Right lung (tissue), 5 donors: ENCODE measurements around the gene PARP15. TPM values are rescaled to one million over a fixed set of nuclear protein-coding genes. Genes with fewer than 3 reads are reported as not detected.
"Not testable (repeated sequence)": the region's sequence is repeated elsewhere in the genome, so short reads cannot be mapped to it uniquely, and the experiment has no call there.

Experiments used
- DNase-seq, 2 donors: peaks; one replicate each; pipeline ENCODE4 v3.0.0-alpha.2; 2013
- polyA plus RNA-seq, 5 donors: library from polyadenylated mRNA; unstranded; fragments of 120-200 nt; gene quantifications; one replicate each; pipeline versions ENCODE4 v1.2.1 to v1.2.3, GENCODE V29; 2013; ENCODE audit warnings: inconsistent platforms in 1 of 5, low replicate concordance in 1 of 5; ENCODE audit not compliant: insufficient read length in 5 of 5, insufficient read depth in 1 of 5

Gene PARP15
- polyA plus RNA-seq, 5 donors = 0.74 to 1.1 (median 1.0) TPM

DNA sequence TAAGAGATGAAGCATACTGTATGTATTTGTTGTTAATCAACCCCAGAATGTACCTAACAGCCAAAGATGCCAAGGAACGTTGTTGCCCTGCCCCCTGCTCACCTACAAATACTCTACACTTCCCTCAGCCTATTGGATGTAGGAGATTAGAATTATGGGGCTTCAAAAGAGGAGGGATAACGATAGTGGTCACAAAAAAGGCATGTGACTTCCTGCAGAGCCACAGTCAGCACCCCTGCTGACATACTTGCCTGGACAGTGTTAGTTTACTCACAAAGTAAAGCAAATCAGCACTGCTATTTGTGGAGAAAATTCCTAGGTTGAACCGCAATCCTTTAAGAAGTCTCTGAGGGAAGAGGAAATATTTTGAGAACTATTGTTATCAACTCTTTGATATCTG lies 37.9 kb downstream of the PARP15 start:
- no peak for DNase-seq

DNA sequence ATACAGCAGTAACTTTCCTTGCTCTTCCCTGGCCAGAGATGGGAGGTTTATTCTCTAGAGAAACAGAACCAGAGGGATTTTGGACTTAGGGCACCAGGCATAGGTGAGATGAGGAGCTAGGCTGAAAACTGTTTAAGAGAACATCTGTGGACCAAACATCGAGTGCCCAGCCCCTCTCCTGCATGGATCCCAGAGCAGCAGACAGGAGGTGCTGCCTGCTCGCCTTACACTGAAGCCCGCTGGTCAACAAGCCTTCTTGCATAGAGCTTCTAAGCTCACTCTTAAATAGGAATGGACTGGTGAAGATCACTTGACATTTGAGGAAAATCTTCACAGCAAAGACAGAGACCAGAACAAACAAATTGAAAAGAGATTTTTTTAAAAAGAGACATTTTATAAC lies 41.2 kb downstream of the PARP15 start:
- DNase-seq = no peak

DNA sequence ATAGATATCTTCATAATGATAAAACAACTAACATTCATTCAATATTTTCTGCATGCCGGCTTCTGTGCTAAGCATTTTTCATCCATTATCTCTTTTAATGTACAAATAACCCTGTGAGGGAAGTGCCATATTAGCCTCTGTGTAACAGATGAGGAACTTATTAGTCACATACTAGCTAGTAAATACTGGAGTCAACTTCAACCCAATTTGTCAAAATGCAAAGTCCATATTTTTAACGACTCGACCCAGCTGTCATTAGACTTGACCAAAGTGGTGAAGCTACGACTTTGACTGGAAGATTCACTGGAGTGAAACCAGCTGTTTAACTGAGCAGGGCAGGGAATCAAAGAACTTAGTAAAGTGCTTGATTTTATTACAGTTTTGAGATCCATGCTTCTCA lies 41.6 kb downstream of the PARP15 start:
- DNase-seq = no peak

DNA sequence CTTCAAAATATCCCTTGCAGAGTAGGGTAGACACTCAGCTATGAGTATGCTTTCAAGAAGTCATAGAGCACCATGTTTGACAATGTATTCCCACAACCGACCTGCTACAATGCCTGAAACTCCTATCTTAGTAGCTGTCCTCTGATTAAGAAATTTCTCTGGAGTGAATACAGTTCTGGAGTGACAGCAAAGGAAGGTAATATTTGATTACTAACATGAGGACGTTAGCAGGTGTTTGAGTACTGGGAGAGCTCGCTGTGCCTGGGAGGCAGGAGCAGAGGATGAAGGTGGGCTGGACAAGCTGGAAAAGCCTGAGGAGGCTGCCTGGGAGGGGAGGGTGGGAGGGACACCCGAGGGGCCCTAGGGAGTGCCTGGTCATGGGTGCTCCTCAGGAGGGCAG lies 42.9 kb downstream of the PARP15 start:
- DNase-seq = no peak

DNA sequence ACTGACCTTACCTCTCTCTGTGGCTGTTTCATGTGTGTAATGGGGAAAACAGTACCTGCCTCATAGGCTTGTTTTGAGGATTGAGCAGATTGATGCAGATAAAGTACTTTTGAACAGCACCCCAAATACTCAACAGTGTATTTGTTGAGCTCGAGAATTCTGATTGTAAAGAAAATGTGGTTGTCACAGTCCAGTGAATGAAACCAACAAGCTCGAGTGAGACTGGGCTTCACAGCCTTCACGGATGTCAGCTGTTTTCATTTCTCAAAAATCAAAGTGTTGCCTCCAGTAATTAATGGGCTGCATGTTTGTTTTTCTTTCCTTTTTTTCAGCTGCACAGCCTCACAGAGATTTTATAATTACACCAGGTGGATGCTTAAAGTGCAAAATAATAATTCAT lies 43.7 kb downstream of the PARP15 start:
- DNase-seq = no peak

DNA sequence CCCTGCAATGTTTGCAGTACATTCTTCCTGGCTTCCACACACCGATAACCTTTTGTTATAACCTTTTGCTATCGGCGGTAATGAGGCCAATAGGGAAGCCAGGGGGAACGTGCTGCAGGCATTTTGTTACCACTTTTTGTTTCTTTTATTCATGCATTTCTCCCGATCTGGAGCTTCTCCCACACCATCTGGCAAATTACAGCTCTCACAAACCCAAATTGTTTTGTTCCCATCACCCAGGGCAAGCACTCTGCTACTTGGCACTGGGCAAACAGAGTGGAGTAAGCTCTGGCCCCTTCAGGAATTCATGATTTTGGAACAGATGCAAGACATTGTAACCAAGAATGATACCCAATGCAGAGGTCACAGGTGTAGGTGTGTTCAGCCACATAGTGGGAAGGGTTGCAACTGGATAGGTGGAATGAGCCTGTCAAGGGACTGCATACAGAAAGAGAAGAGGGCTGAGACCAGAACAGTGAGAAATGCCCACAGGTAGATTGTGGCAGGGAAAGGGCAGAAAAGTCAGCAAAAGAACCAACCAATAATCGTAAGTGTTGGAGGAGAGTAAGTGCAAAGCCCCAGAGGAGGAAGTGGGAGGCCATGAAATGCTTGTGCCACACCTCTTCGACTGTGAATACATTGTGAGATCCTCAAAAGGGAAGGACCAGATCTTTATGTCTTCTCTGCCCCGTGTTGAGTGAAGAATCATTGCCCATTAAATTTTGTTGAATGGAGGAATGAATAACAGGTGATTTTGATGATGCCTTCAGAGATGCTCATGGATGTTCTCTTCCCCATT lies 45.8 kb downstream of the PARP15 start:
- no peak for DNase-seq

DNA sequence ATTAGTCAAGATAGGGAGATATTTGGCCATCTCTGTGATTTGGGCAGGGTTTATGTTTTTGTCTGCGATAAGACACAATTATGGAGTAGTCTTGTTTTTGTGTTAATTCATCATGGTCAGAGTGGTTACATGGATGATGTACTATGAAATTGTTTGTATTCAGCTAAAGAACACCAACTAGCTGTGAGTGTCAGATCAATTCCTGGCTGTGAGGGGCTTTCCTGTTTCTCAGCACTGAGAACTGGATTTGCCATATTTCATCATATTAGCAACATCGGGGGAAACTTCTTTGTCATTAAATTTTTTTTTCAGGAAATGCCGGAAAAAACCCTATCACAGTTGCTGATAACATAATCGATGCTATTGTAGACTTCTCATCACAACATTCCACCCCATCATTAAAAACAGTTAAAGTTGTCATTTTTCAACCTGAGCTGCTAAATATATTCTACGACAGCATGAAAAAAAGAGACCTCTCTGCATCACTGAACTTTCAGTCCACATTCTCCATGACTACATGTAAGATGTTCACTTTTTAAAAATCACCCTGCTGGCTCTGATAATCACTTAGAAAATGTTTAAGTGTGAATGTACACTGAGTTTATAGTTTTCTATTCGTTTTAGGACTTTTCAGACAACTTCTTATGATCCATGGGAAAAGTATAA lies 49.2 kb downstream of the PARP15 start:
- no peak for DNase-seq

DNA sequence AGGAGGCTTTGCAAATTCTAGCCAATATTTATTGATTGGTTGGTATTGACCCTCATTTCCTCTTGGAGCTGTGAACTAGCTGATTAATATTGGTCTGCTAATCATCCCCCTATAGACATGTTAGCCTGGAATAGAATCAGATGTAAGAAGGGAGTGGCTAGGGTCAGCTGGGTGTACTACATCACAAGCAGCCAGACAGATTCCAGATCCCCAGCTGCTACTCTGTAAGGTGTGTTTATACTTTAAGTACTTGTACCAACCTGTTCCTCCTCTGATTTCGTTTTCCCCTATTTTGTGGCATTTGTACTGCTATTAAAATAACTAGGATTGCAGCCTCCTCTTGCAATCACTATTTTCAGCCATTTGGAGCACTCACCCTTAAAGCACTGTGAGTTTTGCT lies 49.9 kb downstream of the PARP15 start:
- DNase-seq = no peak

DNA sequence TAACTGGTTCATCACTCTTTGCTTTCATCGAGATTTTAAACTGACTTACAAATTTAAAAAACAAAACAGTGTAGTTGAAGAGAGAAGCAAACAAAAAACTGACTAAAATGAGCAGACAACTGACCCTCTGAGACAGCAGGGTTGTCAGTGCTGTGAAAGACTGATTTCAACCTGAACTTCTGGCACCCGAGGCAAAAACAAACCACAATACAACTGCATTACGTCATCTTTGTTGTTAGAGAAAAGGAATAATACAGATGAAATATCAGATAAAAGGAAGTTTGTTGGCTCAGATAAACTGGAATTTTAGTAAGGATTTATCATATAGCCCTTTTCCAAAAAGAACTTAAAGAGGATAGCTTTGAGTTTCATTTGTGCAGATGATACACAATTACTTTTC lies 51.1 kb downstream of the PARP15 start:
- no peak for DNase-seq

DNA sequence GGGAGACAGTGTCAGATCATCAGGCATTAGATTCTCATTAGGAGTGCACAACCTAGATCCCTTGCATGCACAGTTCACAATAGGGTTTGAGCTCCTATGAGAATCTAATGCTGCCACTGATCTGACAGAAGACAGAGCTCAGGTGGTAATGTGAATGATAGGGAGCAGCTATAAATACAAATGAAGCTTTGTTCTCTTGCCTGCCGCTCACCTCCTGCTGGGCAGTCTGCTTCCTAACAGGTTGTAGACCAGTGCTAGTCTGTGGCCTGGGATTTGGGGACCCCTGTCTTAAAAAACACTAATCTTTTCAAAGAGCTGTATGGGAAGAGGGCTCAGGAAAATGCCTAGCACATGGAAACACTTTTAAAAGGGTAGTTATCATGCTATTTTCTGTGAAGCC lies 52.3 kb downstream of the PARP15 start:
- DNase-seq = no peak

DNA sequence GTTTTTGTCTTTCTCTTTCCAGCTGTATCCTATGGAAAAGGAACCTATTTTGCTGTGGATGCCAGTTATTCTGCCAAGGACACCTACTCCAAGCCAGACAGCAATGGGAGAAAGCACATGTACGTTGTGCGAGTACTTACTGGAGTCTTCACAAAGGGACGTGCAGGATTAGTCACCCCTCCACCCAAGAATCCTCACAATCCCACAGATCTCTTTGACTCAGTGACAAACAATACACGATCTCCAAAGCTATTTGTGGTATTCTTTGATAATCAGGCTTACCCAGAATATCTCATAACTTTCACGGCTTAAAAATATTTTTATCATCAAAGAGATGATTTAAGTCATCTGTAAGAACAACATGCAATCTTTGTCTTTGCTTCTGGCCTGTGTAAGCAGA lies 58.3 kb downstream of the PARP15 start:
- DNase-seq = no peak

DNA sequence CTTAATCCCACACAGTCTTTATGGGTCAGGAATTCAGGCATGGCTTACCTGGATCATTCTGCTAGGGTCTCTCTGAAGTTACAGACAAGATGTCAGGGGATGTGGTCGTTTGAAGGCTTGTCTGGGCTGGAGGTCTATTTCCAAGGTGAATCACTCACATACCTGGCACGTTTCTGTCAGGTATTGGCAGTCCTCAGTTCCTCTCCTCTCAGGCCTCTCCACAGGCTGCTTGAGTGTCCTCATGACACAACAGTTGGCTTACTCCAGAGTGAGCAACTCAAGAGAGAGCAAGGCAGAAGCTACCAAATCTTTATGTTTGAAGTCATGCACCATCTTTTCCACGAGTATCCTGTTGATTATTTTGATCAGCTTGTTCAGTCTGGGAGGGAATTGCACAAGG lies 59.2 kb downstream of the PARP15 start:
- DNase-seq = no peak

DNA sequence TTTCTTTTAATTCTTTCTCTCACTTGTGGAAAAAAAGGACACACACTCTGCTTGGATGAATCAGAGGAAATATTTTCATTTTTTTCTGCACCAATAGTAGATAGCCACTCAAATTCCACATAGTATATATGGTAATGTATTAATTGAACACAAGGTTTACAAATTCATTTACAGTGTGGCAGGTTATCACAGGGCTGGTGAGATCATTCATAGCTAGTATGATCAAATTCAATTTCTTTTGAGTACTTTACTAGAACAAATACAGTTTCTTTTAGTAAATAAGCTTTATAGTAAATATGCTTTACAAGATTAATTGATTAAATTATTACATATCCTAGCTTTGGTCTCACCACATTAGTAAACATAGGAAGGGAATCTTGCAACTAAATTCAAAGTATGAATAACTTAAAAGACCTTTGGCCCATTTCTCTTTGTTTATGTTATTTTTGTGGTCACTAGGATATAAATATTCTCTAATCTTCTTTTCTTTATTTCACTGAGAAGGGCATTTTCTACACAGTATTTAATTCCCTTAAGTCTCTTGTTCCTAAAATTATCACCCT lies 63.1 kb downstream of the PARP15 start:
- DNase-seq = no peak

DNA sequence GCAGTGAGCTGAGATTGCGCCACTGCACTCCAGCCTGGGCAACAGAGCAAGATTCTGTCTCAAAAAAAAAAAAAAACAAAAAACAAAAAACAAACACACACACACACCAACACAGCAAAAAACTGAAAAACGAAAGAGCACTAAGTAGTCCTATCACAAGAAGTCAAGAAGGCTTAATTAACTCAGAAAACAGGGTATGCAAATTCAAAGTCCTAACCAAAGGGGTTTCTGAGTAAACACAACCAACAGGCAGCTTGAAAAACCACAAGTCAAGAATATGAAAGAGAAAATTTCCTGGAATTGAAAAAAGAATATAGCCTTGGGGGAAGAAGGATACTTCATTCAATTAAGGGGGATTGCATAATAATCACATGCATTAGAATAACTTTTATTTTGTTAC lies 65.5 kb downstream of the PARP15 start:
- no peak for DNase-seq

DNA sequence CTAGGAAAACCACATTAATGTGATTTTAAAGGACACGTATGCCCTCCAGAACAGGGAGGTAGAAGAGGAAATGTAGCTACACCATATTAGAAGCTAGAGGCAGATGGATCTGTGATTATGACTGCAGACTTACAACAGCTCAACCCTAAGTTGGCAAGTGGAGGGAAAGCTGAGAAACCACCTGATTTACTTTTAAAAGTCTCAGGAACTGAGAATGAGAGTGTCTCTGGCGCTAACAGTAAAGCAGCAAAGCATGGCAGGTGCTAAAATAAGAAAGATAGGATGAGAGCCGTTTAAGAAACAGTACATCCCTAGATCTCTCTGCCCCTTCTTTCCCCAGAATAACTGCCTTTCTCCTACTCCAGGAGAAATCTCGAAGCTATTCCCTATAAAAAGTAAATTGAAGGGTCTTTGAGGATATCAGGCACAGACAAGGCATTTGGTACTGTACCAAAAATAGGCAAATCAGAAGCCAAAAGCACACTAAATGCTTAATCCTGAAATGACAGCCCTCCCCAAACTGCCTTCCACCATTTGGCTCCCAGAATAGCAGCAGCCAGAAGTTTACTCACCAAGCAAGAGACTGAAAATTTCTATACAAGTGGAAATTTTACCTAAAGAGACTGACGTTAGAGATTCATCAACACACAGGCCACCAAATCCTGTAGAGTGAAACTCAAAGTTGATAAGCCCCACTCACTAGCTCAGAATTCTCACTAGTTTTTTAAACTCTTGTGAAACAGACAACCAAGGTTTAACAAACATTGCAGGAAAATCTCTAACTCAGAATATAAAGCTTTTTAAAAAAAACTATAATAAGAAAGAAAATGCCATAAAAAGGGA lies 68.9 kb downstream of the PARP15 start:
- no peak for DNase-seq

DNA sequence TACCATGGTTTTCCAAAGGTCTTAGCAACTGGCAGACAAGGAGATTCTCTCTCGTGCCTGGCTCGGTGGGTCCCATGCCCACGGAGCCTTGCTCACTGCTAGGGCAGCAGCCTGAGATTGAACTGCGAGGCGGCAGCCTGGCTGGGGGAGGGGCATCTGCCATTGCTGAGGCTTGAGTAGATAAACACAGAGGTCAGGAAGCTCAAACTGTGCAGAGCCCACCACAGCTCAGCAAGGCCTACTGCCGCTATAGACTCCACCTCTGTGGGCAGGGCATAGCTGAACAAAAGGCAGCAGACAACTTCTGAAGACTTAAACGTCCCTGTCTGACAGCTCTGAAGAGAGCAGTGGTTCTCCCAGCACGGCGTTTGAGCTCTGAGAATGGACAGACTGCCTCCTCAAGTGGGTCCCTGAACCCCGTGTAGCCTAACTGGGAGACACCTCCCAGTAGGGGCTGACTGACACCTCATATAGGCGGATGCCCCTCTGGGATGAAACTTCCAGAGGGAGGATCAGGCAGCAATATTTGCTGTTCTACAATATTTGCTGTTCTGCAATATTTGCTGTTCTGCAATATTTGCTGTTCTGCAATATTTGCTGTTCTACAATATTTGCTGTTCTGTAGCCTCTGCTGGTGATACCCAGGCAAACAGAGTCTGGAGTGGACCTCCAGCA lies 73.9 kb downstream of the PARP15 start:
- not testable (repeated sequence) for DNase-seq

DNA sequence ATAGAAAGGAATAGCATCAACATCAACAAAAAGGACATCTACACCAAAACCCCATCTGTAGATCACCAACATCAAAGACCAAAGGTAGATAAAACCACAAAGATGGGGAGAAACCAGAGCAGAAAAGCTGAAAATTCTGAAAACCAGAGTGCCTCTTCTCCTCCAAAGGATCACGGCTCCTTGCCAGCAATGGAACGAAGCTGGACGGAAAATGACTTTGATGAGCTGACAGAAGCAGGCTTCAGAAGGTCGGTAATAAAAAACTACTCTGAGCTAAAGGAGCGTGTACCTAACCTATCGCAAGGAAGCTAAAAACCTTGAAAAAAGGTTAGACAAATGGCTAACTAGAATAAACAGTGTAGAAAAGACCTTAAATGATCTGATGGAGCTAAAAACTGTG lies 74.5 kb downstream of the PARP15 start:
- DNase-seq = not testable (repeated sequence)

DNA sequence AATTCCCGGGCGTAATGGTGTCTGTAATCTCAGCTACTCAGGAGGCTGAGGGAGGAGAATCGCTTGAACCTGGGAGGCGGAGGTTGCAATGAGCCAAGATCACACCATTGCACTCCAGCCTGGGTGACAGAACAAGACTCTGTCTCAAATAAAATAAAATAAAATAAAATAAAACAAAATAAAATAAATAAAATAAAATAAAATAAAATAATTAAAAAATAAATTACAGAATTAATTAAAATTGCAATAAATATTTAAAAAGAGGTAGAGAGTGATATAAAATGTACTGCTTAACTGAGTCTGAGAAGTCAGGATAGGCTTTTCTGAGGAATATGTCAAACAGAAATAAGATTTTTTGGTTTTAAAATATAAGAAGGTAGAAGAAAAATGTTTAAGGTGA lies 80.9 kb downstream of the PARP15 start:
- DNase-seq = not testable (repeated sequence)

DNA sequence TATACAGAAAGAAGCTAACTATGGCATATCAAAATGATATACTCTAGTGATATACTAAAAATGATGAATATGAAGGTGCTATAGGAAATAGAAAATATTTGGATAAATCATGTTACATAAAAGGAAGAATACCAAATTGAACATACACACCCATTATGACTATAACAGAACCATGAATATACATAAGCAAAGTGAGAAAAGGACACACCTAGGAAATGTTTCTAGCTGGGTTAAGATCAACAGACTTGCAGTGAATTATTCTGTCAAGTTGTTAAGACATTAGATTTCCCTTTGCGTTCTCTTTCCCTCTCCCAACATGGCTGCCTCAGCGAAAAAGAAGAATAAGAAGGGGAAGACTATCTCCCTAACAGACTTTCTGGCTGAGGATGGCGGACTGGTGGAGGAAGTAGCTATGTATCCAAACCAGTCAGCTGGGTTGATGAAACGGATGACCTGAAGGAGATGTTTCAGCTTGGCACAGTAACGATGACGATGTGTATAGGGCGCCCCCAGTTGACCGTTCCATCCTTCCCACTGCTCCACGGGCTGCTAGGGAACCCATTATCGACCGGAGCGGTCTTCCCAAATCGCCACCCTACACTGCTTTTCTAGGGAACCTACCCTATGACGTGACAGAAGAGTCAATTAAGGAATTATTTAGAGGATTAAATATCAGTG lies 83.0 kb downstream of the PARP15 start:
- DNase-seq = no peak

DNA sequence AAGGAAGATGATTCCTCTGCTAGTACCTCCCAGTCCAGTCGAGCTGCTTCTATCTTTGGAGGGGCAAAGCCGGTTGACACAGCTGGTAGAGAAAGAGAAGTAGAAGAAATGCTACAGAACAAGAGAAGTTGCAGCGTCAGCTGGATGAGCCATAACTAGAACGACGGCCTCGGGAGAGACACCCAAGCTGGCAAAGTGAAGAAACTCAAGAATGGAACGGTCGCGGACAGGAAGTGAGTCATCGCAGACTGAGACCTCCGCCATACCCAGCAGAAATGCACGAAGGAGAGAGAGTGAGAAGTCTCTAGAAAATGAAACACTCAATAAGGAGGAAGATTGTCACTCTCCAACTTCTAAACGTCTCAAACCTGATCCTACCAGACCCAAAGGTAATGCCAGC lies 84.2 kb downstream of the PARP15 start:
- no peak for DNase-seq

DNA sequence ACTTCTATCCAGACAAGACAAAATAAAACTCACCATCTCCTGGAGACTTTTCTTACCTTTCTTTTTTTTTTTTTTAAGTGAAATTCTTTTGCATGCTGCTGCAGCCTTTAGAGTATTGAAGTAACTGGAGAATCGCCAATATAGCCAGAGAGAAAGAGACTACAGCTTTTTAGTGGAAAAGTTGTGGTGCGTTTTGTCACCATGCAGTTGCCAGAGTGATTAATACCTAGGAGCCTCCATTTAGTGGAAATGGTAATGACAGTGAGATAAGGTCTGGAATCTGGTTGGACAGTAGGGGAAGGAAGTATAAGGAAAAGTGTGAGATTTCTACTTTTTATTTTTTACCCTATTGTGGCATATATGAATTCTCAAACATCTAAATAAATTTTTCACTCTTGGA lies 85.1 kb downstream of the PARP15 start:
- DNase-seq = no peak
